ENCODE measurements around the gene HESX1. TPM values are rescaled to one million over a fixed set of nuclear protein-coding genes. Genes with fewer than 3 reads are reported as not detected.

Gene HESX1
- total and polyA plus RNA-seq, 2 donors from 2014 or later = 0.79 to 2.1 TPM

DNA sequence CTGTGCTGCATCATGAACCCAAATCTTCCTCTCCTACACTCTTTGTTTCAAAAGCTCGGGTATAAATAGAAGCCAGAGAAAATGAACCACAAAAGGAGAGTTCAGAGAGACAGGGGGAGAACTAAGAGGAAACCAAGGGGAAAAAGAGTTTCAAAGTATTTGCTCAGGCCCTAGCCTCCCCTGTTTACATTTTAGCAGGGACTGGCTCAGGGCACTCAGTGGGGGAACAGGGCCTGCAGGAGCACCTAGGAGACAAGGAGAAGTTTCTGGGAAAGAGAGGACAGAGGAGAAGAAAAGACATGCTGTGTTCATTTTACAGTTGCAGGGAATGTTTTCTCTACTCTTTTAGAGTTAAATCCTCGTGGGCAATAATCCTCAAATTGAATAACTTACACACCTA is 26.1 kb downstream of the HESX1 start:
- H3K36me3 ChIP-seq (ENCODE audit: control insufficient read depth in 2 of 3, insufficient read depth in 3 of 3, low read length in 3 of 3) = no peaks in the 10 kb centered on the region
- H3K9ac ChIP-seq (ENCODE audit: low read length in 3 of 3) = no peak overlapping the region
- H3K27ac ChIP-seq (ENCODE audit: low read depth in 2 of 2, low read length in 2 of 2) = no peak overlapping the region
- H3K9me3 ChIP-seq (ENCODE audit: control insufficient read depth in 2 of 3, insufficient read depth in 1 of 3, low read length in 3 of 3) = no peaks in the 10 kb centered on the region
- intact Hi-C loops (cut with DNase I) = no loop called here
- TF ChIP-seq, protein P1, sequence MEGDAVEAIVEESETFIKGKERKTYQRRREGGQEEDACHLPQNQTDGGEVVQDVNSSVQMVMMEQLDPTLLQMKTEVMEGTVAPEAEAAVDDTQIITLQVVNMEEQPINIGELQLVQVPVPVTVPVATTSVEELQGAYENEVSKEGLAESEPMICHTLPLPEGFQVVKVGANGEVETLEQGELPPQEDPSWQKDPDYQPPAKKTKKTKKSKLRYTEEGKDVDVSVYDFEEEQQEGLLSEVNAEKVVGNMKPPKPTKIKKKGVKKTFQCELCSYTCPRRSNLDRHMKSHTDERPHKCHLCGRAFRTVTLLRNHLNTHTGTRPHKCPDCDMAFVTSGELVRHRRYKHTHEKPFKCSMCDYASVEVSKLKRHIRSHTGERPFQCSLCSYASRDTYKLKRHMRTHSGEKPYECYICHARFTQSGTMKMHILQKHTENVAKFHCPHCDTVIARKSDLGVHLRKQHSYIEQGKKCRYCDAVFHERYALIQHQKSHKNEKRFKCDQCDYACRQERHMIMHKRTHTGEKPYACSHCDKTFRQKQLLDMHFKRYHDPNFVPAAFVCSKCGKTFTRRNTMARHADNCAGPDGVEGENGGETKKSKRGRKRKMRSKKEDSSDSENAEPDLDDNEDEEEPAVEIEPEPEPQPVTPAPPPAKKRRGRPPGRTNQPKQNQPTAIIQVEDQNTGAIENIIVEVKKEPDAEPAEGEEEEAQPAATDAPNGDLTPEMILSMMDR (IDR thresholded peaks at IDR 0.05; ENCODE audit: borderline replicate concordance, extremely low read depth, insufficient read depth) = no peak
- H3K4me3 ChIP-seq (ENCODE audit: low read length in 3 of 3) = no peak overlapping the region
- peaks cover 0 to 8% (median 3%) of the 10 kb centered on the region in 3 donors for H3K4me1 ChIP-seq (ENCODE audit: control insufficient read depth in 2 of 3, insufficient read depth in 2 of 3, low read depth in 1 of 3, low read length in 3 of 3)
- FAIRE-seq (no peak), DNase-seq (no peak)
- H3K27me3 ChIP-seq (ENCODE audit: control insufficient read depth, insufficient read depth, low read length) = no peaks in the 10 kb centered on the region

DNA sequence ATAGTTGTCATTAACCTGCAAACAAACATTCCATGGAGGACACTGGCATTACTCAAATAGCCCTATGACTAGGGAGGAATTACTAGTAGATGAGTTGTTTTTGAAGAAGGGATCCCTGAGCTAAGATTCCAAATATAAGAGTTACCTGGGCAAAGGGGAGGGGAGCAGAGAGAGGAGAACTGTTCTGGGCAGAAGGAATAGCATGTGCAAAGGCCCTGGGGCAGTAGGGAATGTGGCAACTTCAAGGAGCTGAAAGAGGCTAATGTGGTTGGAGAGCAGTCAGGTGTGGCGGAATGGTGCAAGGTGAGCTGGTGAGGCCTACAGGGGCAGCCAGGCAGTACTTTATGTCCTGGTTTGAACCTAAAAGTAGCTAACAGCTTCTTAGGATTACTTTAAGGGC is 28.8 kb downstream of the HESX1 start:
- FAIRE-seq = no peak
- intact Hi-C loops (cut with DNase I) = no loop called here
- Histone ChIP-seq H3K9ac (ENCODE audit: low read length in 3 of 3) (no peak overlapping the region), H3K27me3 (ENCODE audit: control insufficient read depth, insufficient read depth, low read length) (no peaks in the 10 kb centered on the region), H3K9me3 (ENCODE audit: control insufficient read depth in 2 of 3, insufficient read depth in 1 of 3, low read length in 3 of 3) (no peaks in the 10 kb centered on the region), H3K4me1 (ENCODE audit: control insufficient read depth in 2 of 3, insufficient read depth in 2 of 3, low read depth in 1 of 3, low read length in 3 of 3) (peaks cover 0 to 8% (median 4%) of the 10 kb centered on the region in 3 donors), H3K36me3 (ENCODE audit: control insufficient read depth in 2 of 3, insufficient read depth in 3 of 3, low read length in 3 of 3) (no peaks in the 10 kb centered on the region), H3K27ac (ENCODE audit: low read depth in 2 of 2, low read length in 2 of 2) (no peak overlapping the region), H3K4me3 (ENCODE audit: low read length in 3 of 3) (no peak overlapping the region)
- no peak for DNase-seq
- TF ChIP-seq, protein P1 (IDR thresholded peaks at IDR 0.05; ENCODE audit: borderline replicate concordance, extremely low read depth, insufficient read depth) = no peak

DNA sequence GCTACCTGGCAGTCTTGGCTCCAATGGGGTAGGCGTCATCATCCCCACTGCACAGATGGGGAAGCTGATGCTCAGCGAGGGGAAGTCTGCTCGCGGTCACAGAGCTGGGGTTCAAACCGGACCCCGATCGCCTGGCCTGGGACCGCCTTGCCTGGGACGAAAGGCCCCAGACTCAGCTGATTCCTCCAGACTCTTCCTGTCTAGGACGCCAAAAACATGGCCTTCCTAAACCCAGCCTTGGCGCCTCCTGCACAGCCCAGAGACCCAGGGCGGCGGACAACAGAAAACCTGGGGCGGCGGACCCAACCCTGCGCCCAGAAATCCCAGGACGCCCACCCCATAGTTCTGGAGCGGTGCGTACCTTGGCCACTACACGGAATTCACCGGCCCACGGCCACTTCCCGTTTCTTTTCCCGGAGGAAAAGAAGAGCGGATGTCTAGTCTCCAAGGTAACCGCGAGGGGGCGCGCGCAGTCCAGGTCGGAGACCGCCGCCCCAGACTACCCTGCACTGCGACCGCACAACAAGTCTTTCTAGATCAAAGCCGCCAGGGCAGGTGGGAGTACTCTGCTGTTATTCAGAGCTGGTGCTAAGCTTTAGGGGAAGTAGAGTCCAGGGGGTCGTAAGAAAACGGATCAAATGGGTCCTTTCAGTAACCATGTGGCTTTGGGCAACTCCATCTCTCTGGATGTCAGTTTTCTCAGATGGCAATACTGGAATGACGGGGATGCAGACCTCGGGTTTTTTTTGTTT is 29.7 kb downstream of the HESX1 start:
- no peaks in the 10 kb centered on the region for H3K36me3 ChIP-seq (ENCODE audit: control insufficient read depth in 2 of 3, insufficient read depth in 3 of 3, low read length in 3 of 3)
- TF ChIP-seq, protein P1 (IDR thresholded peaks at IDR 0.05; ENCODE audit: borderline replicate concordance, extremely low read depth, insufficient read depth) = peak; percentile 84
- H3K9ac ChIP-seq (ENCODE audit: low read length in 3 of 3) = peak overlapping the region in 1 of 3 donors; percentile 60
- H3K27ac ChIP-seq (ENCODE audit: low read depth in 2 of 2, low read length in 2 of 2) = no peak overlapping the region
- H3K4me1 ChIP-seq (ENCODE audit: control insufficient read depth in 2 of 3, insufficient read depth in 2 of 3, low read depth in 1 of 3, low read length in 3 of 3) = peaks cover 0 to 13% (median 9%) of the 10 kb centered on the region in 3 donors
- DNase-seq (peak; percentile 85 to 94 (median 91)), FAIRE-seq (no peak)
- H3K4me3 ChIP-seq (ENCODE audit: low read length in 3 of 3) = peak overlapping the region; percentile 17 to 72 (median 59)
- H3K9me3 ChIP-seq (ENCODE audit: control insufficient read depth in 2 of 3, insufficient read depth in 1 of 3, low read length in 3 of 3) = no peaks in the 10 kb centered on the region
- intact Hi-C loops (cut with DNase I) = no loop called here
- H3K27me3 ChIP-seq (ENCODE audit: control insufficient read depth, insufficient read depth, low read length) = no peaks in the 10 kb centered on the region
